Central memory CD8-positive, alpha-beta T cell (primary cell): ENCODE measurements around the gene HNF1B.

Source experiments
- ATAC-seq: fragments of 150-1000 bp; cut with Tn5 transposase; replicated peaks from 2 replicates; pipeline ENCODE4 v1.10.0; 2022; ENCODE audit warnings: mild to moderate bottlenecking, moderate FRiP score, moderate number of reproducible peaks; ENCODE audit not compliant: poor library complexity, severe bottlenecking; ENCODE audit errors: extremely low read depth
- DNase-seq, 2 donors: peaks; one replicate each; pipeline ENCODE4 v3.0.0; 2021; ENCODE audit warnings: low spot score in 2 of 2
- H3K27ac Mint-ChIP-seq: one replicate; pipeline ENCODE4 v1.8.0; 2022; ENCODE audit warnings: low read depth, mild to moderate bottlenecking, moderate library complexity, mixed read lengths
- H3K27me3 Mint-ChIP-seq: one replicate; pipeline ENCODE4 v1.8.0; 2022; ENCODE audit warnings: mixed read lengths
- H3K36me3 Mint-ChIP-seq: one replicate; pipeline ENCODE4 v1.8.0; 2022; ENCODE audit warnings: mild to moderate bottlenecking, moderate library complexity, mixed read lengths; ENCODE audit not compliant: insufficient read depth
- H3K4me1 Mint-ChIP-seq: one replicate; pipeline ENCODE4 v1.8.0; 2022; ENCODE audit warnings: mixed read lengths
- H3K4me3 Mint-ChIP-seq: one replicate; pipeline ENCODE4 v1.8.0; 2022; ENCODE audit warnings: mild to moderate bottlenecking, moderate library complexity, mixed read lengths
- H3K9me3 Mint-ChIP-seq: one replicate; pipeline ENCODE4 v1.8.0; 2022; ENCODE audit warnings: mixed read lengths

Gene HNF1B

DNA sequence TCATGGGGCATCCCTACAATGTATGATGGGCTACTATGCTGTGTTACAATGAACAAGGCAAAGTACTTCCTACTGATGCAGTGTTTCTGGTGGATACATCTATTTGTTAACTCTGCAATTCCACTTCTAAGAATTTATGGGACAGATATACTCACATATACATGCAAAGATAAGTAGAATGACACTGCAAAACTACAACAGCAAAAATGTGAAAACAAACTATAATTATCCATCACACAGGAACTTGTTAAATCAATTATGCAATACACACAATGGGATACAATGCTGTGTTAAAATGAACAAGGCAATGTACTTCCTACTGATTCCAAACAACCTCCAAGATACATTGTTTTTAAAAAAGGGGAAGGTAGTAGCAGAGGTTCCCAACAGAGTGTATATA, 104.8 kb downstream of the HNF1B start:
- Mint-ChIP-seq H3K4me3 (no peak overlapping the region), H3K27me3 (peaks cover 16% of the 10 kb centered on the region), H3K36me3 (peaks cover 52% of the 10 kb centered on the region), H3K9me3 (no peaks in the 10 kb centered on the region), H3K27ac (no peak overlapping the region), H3K4me1 (peaks cover 30% of the 10 kb centered on the region)
- DNase-seq = no peak
- no peak for ATAC-seq

DNA sequence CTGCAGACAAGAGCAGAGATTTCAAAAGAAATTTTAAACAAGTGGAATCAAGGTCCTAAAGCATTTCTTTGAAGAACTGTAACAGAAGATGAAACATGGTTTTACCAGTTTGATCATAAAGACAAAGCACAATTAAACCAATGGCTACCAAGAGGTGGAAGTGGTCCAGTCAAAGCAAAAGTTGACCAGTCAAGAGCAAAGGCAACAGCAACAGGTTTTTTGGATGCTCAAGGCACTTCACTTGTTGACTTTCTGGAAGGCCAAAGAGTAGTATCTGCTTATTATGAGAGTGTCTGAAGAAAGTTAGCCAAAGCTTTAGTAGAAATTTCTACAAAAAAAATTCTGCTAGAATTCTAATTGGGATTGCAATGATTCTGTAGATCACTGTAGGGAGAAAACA, 106.9 kb downstream of the HNF1B start:
- Mint-ChIP-seq H3K9me3 (no peaks in the 10 kb centered on the region), H3K27ac (no peak overlapping the region), H3K4me3 (no peak overlapping the region), H3K27me3 (no peaks in the 10 kb centered on the region), H3K4me1 (peaks cover 24% of the 10 kb centered on the region), H3K36me3 (peaks cover 61% of the 10 kb centered on the region)
- DNase-seq (no peak), ATAC-seq (no peak)
